Smooth muscle cell (in vitro differentiated cells): ENCODE data around the gene NRG3. TPM values are rescaled to one million over a fixed set of nuclear protein-coding genes. Genes with fewer than 3 reads are reported as not detected.
A peak's percentile ranks its signal among the peaks of the same experiment; 100 is the strongest.

ENCODE experiments used
- DNase-seq: peaks from one replicate; lab custom pipeline; 2025; ENCODE audit not compliant: unreplicated experiment; lab: John Stamatoyannopoulos, UW
- H2AFZ ChIP-seq: fragments of 200-600 bp; sonication (generic); 2 replicates; pipeline ENCODE4 v1.6.0; 2016; ENCODE audit warnings: antibody characterized with exemption, low read depth, mild to moderate bottlenecking
- H3F3A ChIP-seq: fragments of 200-600 bp; sonication (generic); 2 replicates; pipeline ENCODE4 v1.6.0; 2017; ENCODE audit warnings: antibody characterized with exemption, low read depth
- H3K27ac ChIP-seq: fragments of 200-600 bp; sonication (generic); 2 replicates; pipeline ENCODE4 v1.5.1; 2016; ENCODE audit warnings: low read depth, mild to moderate bottlenecking
- H3K27me3 ChIP-seq: fragments of 200-600 bp; sonication (generic); 2 replicates; pipeline ENCODE4 v1.6.1; 2016; ENCODE audit warnings: low read depth, mild to moderate bottlenecking
- H3K36me3 ChIP-seq: fragments of 200-600 bp; sonication (generic); 2 replicates; pipeline ENCODE4 v1.5.1; 2016; ENCODE audit warnings: low read depth
- H3K4me1 ChIP-seq: fragments of 200-600 bp; sonication (generic); 2 replicates; pipeline ENCODE4 v1.5.1; 2016; ENCODE audit warnings: low read depth
- H3K4me2 ChIP-seq: fragments of 200-600 bp; sonication (generic); 2 replicates; pipeline ENCODE4 v1.6.0; 2016; ENCODE audit warnings: mild to moderate bottlenecking
- H3K4me3 ChIP-seq: fragments of 200-600 bp; sonication (generic); 2 replicates; pipeline ENCODE4 v1.5.1; 2016; ENCODE audit warnings: mild to moderate bottlenecking
- H3K79me2 ChIP-seq: fragments of 200-600 bp; sonication (generic); 2 replicates; pipeline ENCODE4 v1.6.0; 2016; ENCODE audit warnings: low read depth, mild to moderate bottlenecking
- H3K9ac ChIP-seq: fragments of 200-600 bp; sonication (generic); 2 replicates; pipeline ENCODE4 v1.6.0; 2016; ENCODE audit warnings: low read depth
- H3K9me3 ChIP-seq: fragments of 200-600 bp; sonication (generic); replicated peaks from 2 replicates; pipeline ENCODE4 v1.5.1; 2016; ENCODE audit warnings: low read depth
- H4K20me1 ChIP-seq: fragments of 200-600 bp; sonication (generic); 2 replicates; pipeline ENCODE4 v1.6.0; 2016; ENCODE audit warnings: low read depth
- CTCF ChIP-seq: fragments of 200-600 bp; sonication (generic); IDR thresholded peaks from 2 replicates; pipeline ENCODE4 v1.5.1; 2017; ENCODE audit warnings: borderline replicate concordance, mild to moderate bottlenecking, antibody characterized with exemption; ENCODE audit not compliant: insufficient read depth, poor library complexity, severe bottlenecking
- WGBS: methylation state at CpG from one replicate; pipeline ENCODE4 v1.1.7; 2016; ENCODE audit warnings: low lambda C conversion rate; 5-methylcytosine and 5-hydroxymethylcytosine counted together
- polyA plus RNA-seq: library from polyadenylated mRNA; unstranded; fragments of >200 nt; fragmentation: Nextera tagmentation; extraction: Ambion mirVana; gene quantifications from 2 replicates; pipeline ENCODE4 v1.2.1, GENCODE V29; 2016
- total RNA-seq: library from RNA; depleted of rRNA; stranded (reverse); fragments of >200 nt; gene quantifications from 2 replicates; pipeline ENCODE4 v1.2.3, GENCODE V29; 2014

Gene NRG3
- total and polyA plus RNA-seq, 2 experiments from 2014 or later: 4.0 to 4.8 TPM

- Histone ChIP-seq H3K4me2 (no peak overlapping the region), H4K20me1 (no peaks in the 10 kb centered on the region), H3K9ac (no peak overlapping the region), H3K4me1 (no peaks in the 10 kb centered on the region), H3K9me3 (no peaks in the 10 kb centered on the region), H3K36me3 (no peaks in the 10 kb centered on the region), H3K4me3 (no peak overlapping the region), H3K27ac (no peak overlapping the region), H3K79me2 (no peaks in the 10 kb centered on the region), H2AFZ (no peak overlapping the region), H3F3A (no peaks in the 10 kb centered on the region), H3K27me3 (no peaks in the 10 kb centered on the region)
- no peak for TF ChIP-seq CTCF
- 89% methylated on average over 3 of the region's 3 CpGs for WGBS
- DNase-seq: no peak
Observed at GRCh38 chr10:82144153-82144552, 269.2 kb downstream of the NRG3 start.

- H3K4me3 ChIP-seq: no peak overlapping the region
- no peaks in the 10 kb centered on the region for H3K9me3 ChIP-seq
- peak overlapping the region; percentile 56 for H3K4me2 ChIP-seq
- H3K27ac ChIP-seq: no peak overlapping the region
- H3K27me3 ChIP-seq: no peaks in the 10 kb centered on the region
- H3F3A ChIP-seq: no peaks in the 10 kb centered on the region
- H3K36me3 ChIP-seq: no peaks in the 10 kb centered on the region
- no peak for DNase-seq
- H3K4me1 ChIP-seq: no peaks in the 10 kb centered on the region
- no peak overlapping the region for H3K9ac ChIP-seq
- no peaks in the 10 kb centered on the region for H4K20me1 ChIP-seq
- no peak overlapping the region for H2AFZ ChIP-seq
- TF ChIP-seq CTCF: no peak
- WGBS: 34% methylated on average over 1 of the region's 1 CpG
- no peaks in the 10 kb centered on the region for H3K79me2 ChIP-seq
Observed at GRCh38 chr10:82148764-82149163, 273.8 kb downstream of the NRG3 start.

GRCh38 chr10:82149674-82150073 lies 274.7 kb downstream of the NRG3 start:
- no peaks in the 10 kb centered on the region for H3K36me3 ChIP-seq
- H3K79me2 ChIP-seq: no peaks in the 10 kb centered on the region
- H3K9me3 ChIP-seq: no peaks in the 10 kb centered on the region
- no peaks in the 10 kb centered on the region for H4K20me1 ChIP-seq
- DNase-seq: no peak
- H3F3A ChIP-seq: no peaks in the 10 kb centered on the region
- peak overlapping the region; percentile 56 for H3K4me2 ChIP-seq
- H3K9ac ChIP-seq: no peak overlapping the region
- H3K27ac ChIP-seq: peak overlapping the region; percentile 68
- H3K4me3 ChIP-seq: no peak overlapping the region
- no peak for TF ChIP-seq CTCF
- H3K27me3 ChIP-seq: no peaks in the 10 kb centered on the region
- 23% methylated on average over 4 of the region's 4 CpGs for WGBS
- H2AFZ ChIP-seq: no peak overlapping the region
- no peaks in the 10 kb centered on the region for H3K4me1 ChIP-seq

GRCh38 chr10:82150123-82150900 lies 275.3 kb downstream of the NRG3 start:
- peak overlapping the region; percentile 25 for H3K4me3 ChIP-seq
- no peaks in the 10 kb centered on the region for H3K9me3 ChIP-seq
- peak overlapping the region; percentile 68 for H3K27ac ChIP-seq
- H3K36me3 ChIP-seq: no peaks in the 10 kb centered on the region
- peak; percentile 54 for TF ChIP-seq CTCF
- peak overlapping the region; percentile 56 for H3K4me2 ChIP-seq
- no peaks in the 10 kb centered on the region for H3K27me3 ChIP-seq
- H3K9ac ChIP-seq: peak overlapping the region; percentile 45
- WGBS: 20% methylated on average over 9 of the region's 9 CpGs
- H2AFZ ChIP-seq: peak overlapping the region; percentile 12
- H3K79me2 ChIP-seq: no peaks in the 10 kb centered on the region
- no peak for DNase-seq
- no peaks in the 10 kb centered on the region for H4K20me1 ChIP-seq
- H3K4me1 ChIP-seq: no peaks in the 10 kb centered on the region
- no peaks in the 10 kb centered on the region for H3F3A ChIP-seq
